Measurements from ENCODE around the gene EDRF1. TPM values are rescaled to one million over a fixed set of nuclear protein-coding genes. Genes with fewer than 3 reads are reported as not detected.

Gene EDRF1
- total and polyA plus RNA-seq, 2 of the 4 experiments (the other 2 are of a cell fraction): 17.0 to 24.9 TPM

GRCh38 chr10:125687507-125688185 lies 31.9 kb upstream of the EDRF1 start:
- Histone ChIP-seq H2BK20ac (ENCODE audit: low read depth, low read length) (no peak overlapping the region), H2AK5ac (ENCODE audit: low read depth, low read length) (no peak overlapping the region), H3K23ac (ENCODE audit: low read depth, low read length) (no peak overlapping the region), H3K4ac (ENCODE audit: low read depth, low read length) (no peak overlapping the region), H4K8ac (ENCODE audit: low read depth in 2 of 2, low read length in 2 of 2) (no peak overlapping the region), H3K14ac (replicated peaks; ENCODE audit: low read depth, low read length) (no peak overlapping the region), H2AK9ac (replicated peaks; ENCODE audit: low read depth, low read length, poor library complexity) (no peak overlapping the region), H2BK120ac (ENCODE audit: low read depth, low read length) (no peak overlapping the region), H2AFZ (replicated peaks; ENCODE audit: low read length, poor library complexity) (no peak overlapping the region), H4K20me1 (ENCODE audit: insufficient read depth, low read length) (no peaks in the 10 kb centered on the region), H3K4me3 (ENCODE audit: insufficient read depth, low read depth, low read length) (no peak overlapping the region), H3K18ac (ENCODE audit: low read depth, low read length) (no peak overlapping the region), H3K4me1 (ENCODE audit: control insufficient read depth, insufficient read depth, low read length) (peaks cover 2% of the 10 kb centered on the region; the same call in 1 of the 2 replicates), H3K56ac (ENCODE audit: extremely low read depth, insufficient read depth, low read length) (no peak overlapping the region), H4K5ac (ENCODE audit: low read depth, low read length) (no peak overlapping the region), H3K9me3 (ENCODE audit: control insufficient read depth, insufficient read depth, low read length) (no peaks in the 10 kb centered on the region), H4K91ac (ENCODE audit: insufficient read depth, low read depth, low read length) (no peak overlapping the region), H3K27me3 (ENCODE audit: control insufficient read depth, insufficient read depth, low read length) (peaks cover 10% of the 10 kb centered on the region), H3K9ac (ENCODE audit: low read depth, low read length) (no peak overlapping the region), H3K79me1 (ENCODE audit: low read depth in 1 of 2, low read length in 2 of 2) (no peaks in the 10 kb centered on the region), H3K27ac (ENCODE audit: insufficient read depth, low read length) (no peak overlapping the region), H2BK5ac (ENCODE audit: low read depth, low read length, poor library complexity, severe bottlenecking) (no peak overlapping the region), H3K4me2 (ENCODE audit: low read depth, low read length) (no peak overlapping the region), H3K36me3 (ENCODE audit: control insufficient read depth, insufficient read depth, low read length) (no peaks in the 10 kb centered on the region), H2BK15ac (ENCODE audit: low read depth, low read length) (no peak overlapping the region), H3K9me1 (ENCODE audit: insufficient read depth, low read length) (no peaks in the 10 kb centered on the region)
- dilution Hi-C loops (cut with HindIII; ENCODE audit: low sequenced_read_pairs, unreplicated experiment): no loop called here
- BruUV-seq (replicated peaks): no TSS peak
- in situ Hi-C loops (cut with MboI; ENCODE audit: low sequenced_read_pairs): no loop called here
- WGBS, 2 experiments (ENCODE audit: extremely low coverage in 2 of 2, insufficient read length in 1 of 2): no CpG with 5 or more reads among the region's 3 CpGs
- POLR2A ChIA-PET (ENCODE audit: unreplicated experiment): no interaction called here
- DNase-seq (no peak), ATAC-seq (ENCODE audit: low read depth) (no peak)
- intact Hi-C loops (cut with micrococcal nuclease): no loop called here
- CTCF ChIA-PET: interaction anchor here (0.6 kb wide), 1 partner anchor 8 kb away, joined by 3 read pairs; no protein-coding TSS in a partner anchor
- no peak for TF ChIP-seq FOS (IDR thresholded peaks at IDR 0.05; ENCODE audit: low read depth, low read length)
- no peak for TF ChIP-seq MAZ (IDR thresholded peaks at IDR 0.05; ENCODE audit: borderline replicate concordance, low read depth, low read length)
- no peak for TF ChIP-seq RCOR1 (IDR thresholded peaks at IDR 0.05; ENCODE audit: insufficient replicate concordance, low read length)
- no peak for TF ChIP-seq SMC3 (IDR thresholded peaks at IDR 0.05; ENCODE audit: low read depth, low read length)
- TF ChIP-seq MAFK (IDR thresholded peaks at IDR 0.05; ENCODE audit: low read depth, low read length): no peak
- no peak for TF ChIP-seq CEBPB (IDR thresholded peaks at IDR 0.05; ENCODE audit: low read depth, low read length)
- TF ChIP-seq BHLHE40 (IDR thresholded peaks at IDR 0.05; ENCODE audit: low read depth, low read length): no peak
- no peak for TF ChIP-seq RAD21 (IDR thresholded peaks at IDR 0.05; ENCODE audit: low read length)
- no peak for TF ChIP-seq CTCF (conservative IDR thresholded peaks at IDR 0.05; ENCODE audit: low read depth, low read length)
- no peak for TF ChIP-seq USF2 (IDR thresholded peaks at IDR 0.05; ENCODE audit: low read depth, low read length)
- no peak for TF ChIP-seq MXI1 (IDR thresholded peaks at IDR 0.05; ENCODE audit: borderline replicate concordance, low read depth, low read length)
- TF ChIP-seq ELK1 (IDR thresholded peaks at IDR 0.05; ENCODE audit: borderline replicate concordance, low read depth, low read length): no peak
- TF ChIP-seq NFE2L2 (IDR thresholded peaks at IDR 0.05; ENCODE audit: low read depth, low read length): no peak
- no peak for TF ChIP-seq CHD1 (IDR thresholded peaks at IDR 0.05; ENCODE audit: low read depth, low read length)
- no peak for TF ChIP-seq POLR2A (IDR thresholded peaks at IDR 0.05; ENCODE audit: low read depth, low read length)
- no peak for TF ChIP-seq RFX5 (IDR thresholded peaks at IDR 0.05; ENCODE audit: low read depth, low read length)

Measured in IMR-90 (cell line).